ENCODE data around the gene TAF13. TPM values are rescaled to one million over a fixed set of nuclear protein-coding genes. Genes with fewer than 3 reads are reported as not detected.

The TAF13 gene
- total and polyA plus RNA-seq, 9 of the 15 experiments (the other 6 are each of a cell fraction or from before 2014, with no cell fraction given), result 14.9 to 77.2 (median 38.7) TPM

DNA sequence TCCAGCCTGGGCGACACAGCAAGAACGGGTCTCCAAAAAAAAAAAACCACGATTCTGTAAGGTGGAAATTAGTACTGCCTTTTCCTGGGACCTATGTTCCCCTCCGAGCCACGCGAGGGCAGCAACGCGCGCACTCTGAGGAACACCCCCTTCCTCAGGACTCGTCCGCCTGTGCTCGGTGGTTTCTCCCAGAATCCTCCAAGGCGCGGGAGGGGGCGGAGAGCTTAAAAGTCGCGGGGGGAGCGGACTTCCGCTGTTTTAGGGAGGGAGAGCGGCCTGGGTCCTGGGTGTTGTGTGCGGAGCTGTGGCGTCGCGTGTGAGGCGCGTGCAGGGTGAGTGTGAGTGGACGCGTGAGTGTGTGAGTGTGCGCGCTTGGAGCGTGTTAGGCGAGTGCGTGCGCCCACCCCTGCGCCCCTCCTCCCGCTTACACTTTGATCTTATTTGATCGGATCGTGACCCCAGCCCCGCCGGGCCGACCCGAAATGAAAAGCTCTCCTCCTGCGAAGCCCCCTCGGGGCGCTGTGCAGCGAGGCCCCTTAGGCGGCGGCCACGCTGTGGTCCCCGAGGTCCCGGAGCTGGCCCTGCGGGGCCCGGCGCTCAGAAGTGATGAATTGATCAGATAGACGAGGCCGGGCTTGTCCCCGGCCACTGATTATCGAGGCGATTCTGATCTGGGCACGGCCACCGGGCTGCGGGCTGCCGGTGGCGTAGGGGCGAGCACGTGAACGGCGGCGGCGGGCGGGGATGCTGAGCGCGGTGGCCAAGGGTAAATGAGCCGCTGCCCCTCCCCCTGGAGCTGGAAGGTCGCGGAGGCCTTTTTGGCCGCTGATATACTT is 24.4 kb upstream of the TAF13 start (continued):
- TF ChIP-seq NR2C2 (CRISPR knock-in tag; IDR thresholded peaks at IDR 0.05), result peak; percentile 84; the same call in 1 of the 2 replicates
- TF ChIP-seq NR2C2 (tag; IDR thresholded peaks at IDR 0.05), result peak; percentile 85
- peak; percentile 91 for TF ChIP-seq NR2F6 (CRISPR knock-in tag; IDR thresholded peaks at IDR 0.05)
- no peak for TF ChIP-seq NFXL1 (CRISPR knock-in tag; IDR thresholded peaks at IDR 0.05)
- 0 out of 2 replicates have a peak, but pooled peaks have one; percentile 92 for TF ChIP-seq RBM15 (IDR thresholded peaks at IDR 0.05; ENCODE audit: insufficient read depth, low read length)
- TF ChIP-seq, protein P1, sequence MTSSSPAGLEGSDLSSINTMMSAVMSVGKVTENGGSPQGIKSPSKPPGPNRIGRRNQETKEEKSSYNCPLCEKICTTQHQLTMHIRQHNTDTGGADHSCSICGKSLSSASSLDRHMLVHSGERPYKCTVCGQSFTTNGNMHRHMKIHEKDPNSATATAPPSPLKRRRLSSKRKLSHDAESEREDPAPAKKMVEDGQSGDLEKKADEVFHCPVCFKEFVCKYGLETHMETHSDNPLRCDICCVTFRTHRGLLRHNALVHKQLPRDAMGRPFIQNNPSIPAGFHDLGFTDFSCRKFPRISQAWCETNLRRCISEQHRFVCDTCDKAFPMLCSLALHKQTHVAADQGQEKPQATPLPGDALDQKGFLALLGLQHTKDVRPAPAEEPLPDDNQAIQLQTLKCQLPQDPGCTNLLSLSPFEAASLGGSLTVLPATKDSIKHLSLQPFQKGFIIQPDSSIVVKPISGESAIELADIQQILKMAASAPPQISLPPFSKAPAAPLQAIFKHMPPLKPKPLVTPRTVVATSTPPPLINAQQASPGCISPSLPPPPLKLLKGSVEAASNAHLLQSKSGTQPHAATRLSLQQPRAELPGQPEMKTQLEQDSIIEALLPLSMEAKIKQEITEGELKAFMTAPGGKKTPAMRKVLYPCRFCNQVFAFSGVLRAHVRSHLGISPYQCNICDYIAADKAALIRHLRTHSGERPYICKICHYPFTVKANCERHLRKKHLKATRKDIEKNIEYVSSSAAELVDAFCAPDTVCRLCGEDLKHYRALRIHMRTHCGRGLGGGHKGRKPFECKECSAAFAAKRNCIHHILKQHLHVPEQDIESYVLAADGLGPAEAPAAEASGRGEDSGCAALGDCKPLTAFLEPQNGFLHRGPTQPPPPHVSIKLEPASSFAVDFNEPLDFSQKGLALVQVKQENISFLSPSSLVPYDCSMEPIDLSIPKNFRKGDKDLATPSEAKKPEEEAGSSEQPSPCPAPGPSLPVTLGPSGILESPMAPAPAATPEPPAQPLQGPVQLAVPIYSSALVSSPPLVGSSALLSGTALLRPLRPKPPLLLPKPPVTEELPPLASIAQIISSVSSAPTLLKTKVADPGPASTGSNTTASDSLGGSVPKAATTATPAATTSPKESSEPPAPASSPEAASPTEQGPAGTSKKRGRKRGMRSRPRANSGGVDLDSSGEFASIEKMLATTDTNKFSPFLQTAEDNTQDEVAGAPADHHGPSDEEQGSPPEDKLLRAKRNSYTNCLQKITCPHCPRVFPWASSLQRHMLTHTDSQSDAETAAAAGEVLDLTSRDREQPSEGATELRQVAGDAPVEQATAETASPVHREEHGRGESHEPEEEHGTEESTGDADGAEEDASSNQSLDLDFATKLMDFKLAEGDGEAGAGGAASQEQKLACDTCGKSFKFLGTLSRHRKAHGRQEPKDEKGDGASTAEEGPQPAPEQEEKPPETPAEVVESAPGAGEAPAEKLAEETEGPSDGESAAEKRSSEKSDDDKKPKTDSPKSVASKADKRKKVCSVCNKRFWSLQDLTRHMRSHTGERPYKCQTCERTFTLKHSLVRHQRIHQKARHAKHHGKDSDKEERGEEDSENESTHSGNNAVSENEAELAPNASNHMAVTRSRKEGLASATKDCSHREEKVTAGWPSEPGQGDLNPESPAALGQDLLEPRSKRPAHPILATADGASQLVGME (CRISPR knock-in tag; IDR thresholded peaks at IDR 0.05), result peak; percentile 86; the same call in 1 of the 2 replicates
- TF ChIP-seq NBN (IDR thresholded peaks at IDR 0.05; ENCODE audit: low read depth), result peak; percentile 93
- TF ChIP-seq ZNF830 (CRISPR knock-in tag; IDR thresholded peaks at IDR 0.05), result peak; percentile 93
- TF ChIP-seq GTF2A2 (tag; IDR thresholded peaks at IDR 0.05), result peak; percentile 92
- no peak for TF ChIP-seq ZNF133 (CRISPR knock-in tag; IDR thresholded peaks at IDR 0.05)
- TF ChIP-seq FOXK2 (conservative IDR thresholded peaks at IDR 0.05 in 1 of 2, IDR thresholded peaks at IDR 0.05 in 1 of 2; ENCODE audit: low read depth in 2 of 2), result peak; percentile 92 to 93
- no peak for TF ChIP-seq DACH1 (IDR thresholded peaks at IDR 0.05; ENCODE audit: partially characterized antibody)
- peak; percentile 99 for TF ChIP-seq CBX1 (IDR thresholded peaks at IDR 0.05; ENCODE audit: low read depth)
- no peak for TF ChIP-seq ZEB2 (IDR thresholded peaks at IDR 0.05)
- no peak for TF ChIP-seq SRSF3 (IDR thresholded peaks at IDR 0.05; ENCODE audit: insufficient read depth, low read length)
- peak; percentile 35 to 90; a peak in 3 of 4 replicates for TF ChIP-seq RCOR1 (IDR thresholded peaks at IDR 0.05; ENCODE audit: borderline replicate concordance in 1 of 2, low read depth in 2 of 2, low read length in 2 of 2)
- TF ChIP-seq ZKSCAN3 (CRISPR knock-in tag; IDR thresholded peaks at IDR 0.05), result no peak
- peak; percentile 77 for TF ChIP-seq NELFE (IDR thresholded peaks at IDR 0.05; ENCODE audit: insufficient read depth, insufficient read length)
- TF ChIP-seq KDM4B (IDR thresholded peaks at IDR 0.05; ENCODE audit: borderline replicate concordance in 2 of 2, low read depth in 1 of 2), result peak in 1 of 2 experiments; percentile 99; a peak in 2 of 4 replicates
- TF ChIP-seq MYC (IDR thresholded peaks at IDR 0.05; ENCODE audit: low read depth, low read length), result peak; percentile 98
- TF ChIP-seq MYC (CRISPR knock-in tag; IDR thresholded peaks at IDR 0.05; ENCODE audit: borderline replicate concordance, low read depth), result peak; percentile 99
- TF ChIP-seq ZNF79 (CRISPR knock-in tag; IDR thresholded peaks at IDR 0.05; ENCODE audit: low read depth), result no peak
- peak; percentile 86 for TF ChIP-seq ZNF766 (CRISPR knock-in tag; conservative IDR thresholded peaks at IDR 0.05)
- no peak for TF ChIP-seq ETS2 (tag; IDR thresholded peaks at IDR 0.05; ENCODE audit: borderline replicate concordance, poor library complexity, severe bottlenecking)
